H9 (cell line): ENCODE data around the gene KIF27. TPM values are rescaled to one million over a fixed set of nuclear protein-coding genes. Genes with fewer than 3 reads are reported as not detected.
A peak's percentile ranks its signal among the peaks of the same experiment; 100 is the strongest.

Experiments used
- DNase-seq: peaks from one replicate; pipeline ENCODE4 v3.0.0-alpha.2; 2017
- H2AFZ ChIP-seq: one replicate; pipeline ENCODE4 v1.6.1; 2013; ENCODE audit warnings: mild to moderate bottlenecking, low read length, control low read depth, moderate library complexity
- H2AK5ac ChIP-seq: 2 replicates; pipeline ENCODE4 v1.6.1; 2013; ENCODE audit warnings: low read length, control low read depth, mixed read lengths; ENCODE audit not compliant: insufficient read length
- H2BK120ac ChIP-seq: one replicate; pipeline ENCODE4 v1.6.1; 2013; ENCODE audit warnings: low read depth, mild to moderate bottlenecking, low read length, control low read depth, inconsistent platforms; ENCODE audit not compliant: poor library complexity, severe bottlenecking
- H2BK12ac ChIP-seq: 2 replicates; pipeline ENCODE4 v1.6.1; 2013; ENCODE audit warnings: low read length, control low read depth, mixed read lengths, low read depth; ENCODE audit not compliant: insufficient read length
- H2BK15ac ChIP-seq: 2 replicates; pipeline ENCODE4 v1.6.1; 2013; ENCODE audit warnings: low read depth, low read length, control low read depth
- H2BK20ac ChIP-seq: one replicate; pipeline ENCODE4 v1.6.1; 2013; ENCODE audit warnings: low read depth, mild to moderate bottlenecking, low read length, control low read depth, inconsistent platforms; ENCODE audit not compliant: poor library complexity, severe bottlenecking
- H2BK5ac ChIP-seq: 2 replicates; pipeline ENCODE4 v1.6.1; 2013; ENCODE audit warnings: low read length, control low read depth, mixed read lengths; ENCODE audit not compliant: insufficient read length
- H3K14ac ChIP-seq: 2 replicates; pipeline ENCODE4 v1.6.1; 2013; ENCODE audit warnings: low read length, control low read depth; ENCODE audit not compliant: insufficient read depth
- H3K18ac ChIP-seq: 2 replicates; pipeline ENCODE4 v1.6.1; 2013; ENCODE audit warnings: low read depth, mild to moderate bottlenecking, mixed read lengths, low read length, control low read depth; ENCODE audit not compliant: insufficient read length
- H3K23ac ChIP-seq: 2 replicates; pipeline ENCODE4 v1.6.1; 2013; ENCODE audit warnings: low read length, control low read depth, mixed read lengths, low read depth; ENCODE audit not compliant: insufficient read length
- H3K23me2 ChIP-seq: 2 replicates; pipeline ENCODE4 v1.6.1; 2013; ENCODE audit warnings: low read depth, mild to moderate bottlenecking, mixed read lengths, low read length, control low read depth; ENCODE audit not compliant: insufficient read length, poor library complexity, severe bottlenecking
- H3K27ac ChIP-seq: 2 replicates; pipeline ENCODE4 v1.5.1; 2013; ENCODE audit warnings: low read length, control low read depth, mixed read lengths, low read depth; ENCODE audit not compliant: insufficient read length
- H3K27me3 ChIP-seq: 2 replicates; pipeline ENCODE4 v1.6.1; 2013; ENCODE audit warnings: low read length, control low read depth, inconsistent platforms; ENCODE audit not compliant: insufficient read depth
- H3K4ac ChIP-seq: 2 replicates; pipeline ENCODE4 v1.6.1; 2013; ENCODE audit warnings: low read depth, mild to moderate bottlenecking, control low read depth, inconsistent platforms, low read length, moderate library complexity
- H3K4me1 ChIP-seq: 2 replicates; pipeline ENCODE4 v1.6.1; 2013; ENCODE audit warnings: low read length, control low read depth, inconsistent platforms; ENCODE audit not compliant: insufficient read depth
- H3K4me2 ChIP-seq: 2 replicates; pipeline ENCODE4 v1.6.1; 2013; ENCODE audit warnings: low read length, control low read depth, mixed read lengths; ENCODE audit not compliant: insufficient read length, insufficient read depth
- H3K56ac ChIP-seq: 2 replicates; pipeline ENCODE4 v1.6.1; 2013; ENCODE audit warnings: low read depth, mild to moderate bottlenecking, mixed read lengths, low read length, control low read depth; ENCODE audit not compliant: insufficient read length
- H3K79me1 ChIP-seq: 2 replicates; pipeline ENCODE4 v1.6.1; 2013; ENCODE audit warnings: low read depth, mild to moderate bottlenecking, moderate library complexity, low read length, control low read depth, inconsistent platforms; ENCODE audit not compliant: insufficient read depth, poor library complexity, severe bottlenecking
- H3K79me2 ChIP-seq: 2 replicates; pipeline ENCODE4 v1.6.1; 2013; ENCODE audit warnings: low read length, control low read depth, inconsistent platforms; ENCODE audit not compliant: insufficient read depth
- H3K9ac ChIP-seq: 2 replicates; pipeline ENCODE4 v1.6.1; 2013; ENCODE audit warnings: low read length, control low read depth, mixed read lengths; ENCODE audit not compliant: insufficient read length; ENCODE audit errors: extremely low read depth
- H3K9me3 ChIP-seq: one replicate; pipeline ENCODE4 v1.6.1; 2013; ENCODE audit warnings: low read depth, low read length, inconsistent platforms; ENCODE audit not compliant: control insufficient read depth
- H3T11ph ChIP-seq: one replicate; pipeline ENCODE4 v1.6.1; 2013; ENCODE audit warnings: mild to moderate bottlenecking, low read length, control low read depth, inconsistent platforms
- H4K20me1 ChIP-seq: one replicate; pipeline ENCODE4 v1.6.1; 2013; ENCODE audit not compliant: control insufficient read depth, insufficient read length, insufficient read depth
- H4K5ac ChIP-seq: 2 replicates; pipeline ENCODE4 v1.6.1; 2013; ENCODE audit warnings: low read depth, mild to moderate bottlenecking, mixed read lengths, low read length, control low read depth; ENCODE audit not compliant: insufficient read length
- H4K8ac ChIP-seq: replicated peaks from 2 replicates; pipeline ENCODE4 v1.6.1; 2013; ENCODE audit warnings: low read length, control low read depth, mixed read lengths, low read depth; ENCODE audit not compliant: insufficient read length
- H4K91ac ChIP-seq: 2 replicates; pipeline ENCODE4 v1.6.1; 2013; ENCODE audit warnings: low read depth, mild to moderate bottlenecking, moderate library complexity, mixed read lengths, low read length, control low read depth; ENCODE audit not compliant: insufficient read length
- H3K27ac Mint-ChIP-seq, 3 experiments: 2 replicates in 2 of 3; 3 replicates in 1 of 3; pipeline ENCODE4 v1.8.0; 2020 to 2021; ENCODE audit warnings: mixed read lengths in 3 of 3, mild to moderate bottlenecking in 1 of 3, moderate library complexity in 1 of 3
- H3K27me3 Mint-ChIP-seq: 2 replicates; pipeline ENCODE4 v1.8.0; 2021; ENCODE audit warnings: low read depth, mild to moderate bottlenecking, moderate library complexity, mixed read lengths
- H3K36me3 Mint-ChIP-seq, 3 experiments: 2 replicates in 2 of 3; 3 replicates in 1 of 3; pipeline ENCODE4 v1.8.0; 2020 to 2021; ENCODE audit warnings: low read depth in 3 of 3, mixed read lengths in 3 of 3; ENCODE audit not compliant: insufficient read depth in 1 of 3
- H3K4me1 Mint-ChIP-seq, 2 experiments: 2 replicates each; pipeline ENCODE4 v1.8.0; 2020; ENCODE audit warnings: mixed read lengths in 2 of 2
- H3K4me3 Mint-ChIP-seq, 2 experiments: 2 replicates in 1 of 2; 3 replicates in 1 of 2; pipeline ENCODE4 v1.8.0; 2020 to 2021; ENCODE audit warnings: mild to moderate bottlenecking in 2 of 2, mixed read lengths in 2 of 2, moderate library complexity in 1 of 2
- H3K9me3 Mint-ChIP-seq, 2 experiments: 2 replicates in 1 of 2; 3 replicates in 1 of 2; pipeline ENCODE4 v1.8.0; 2020; ENCODE audit warnings: mild to moderate bottlenecking in 2 of 2, mixed read lengths in 2 of 2, moderate library complexity in 1 of 2
- WGBS: extraction: QIAGEN DNeasy Blood & Tissue Kit; methylation state at CpG from one replicate; pipeline ENCODE4 v1.1.7; 2013; ENCODE audit warnings: missing lambda C conversion rate, low lambda C conversion rate, mixed read lengths; ENCODE audit not compliant: insufficient read length; ENCODE audit errors: extremely low coverage; 5-methylcytosine and 5-hydroxymethylcytosine counted together
- total RNA-seq: library from RNA; stranded (reverse); gene quantifications from 2 replicates; pipeline ENCODE4 v1.2.1, GENCODE V29; 2021
- TF ChIP-seq, protein P1 (sequence below): fragments of 200-600 bp; sonication (generic); conservative IDR thresholded peaks from 3 replicates; pipeline ENCODE4 v1.8.0; 2021; ENCODE audit warnings: antibody characterized with exemption, mild to moderate bottlenecking

The KIF27 gene
- total RNA-seq, 1 experiment from 2014 or later, result 2.9 TPM

- Histone ChIP-seq H2BK15ac (no peak overlapping the region), H3K9ac (no peak overlapping the region), H2BK20ac (no peak overlapping the region), H3K27ac (no peak overlapping the region), H2BK5ac (no peak overlapping the region), H3K79me1 (no peaks in the 10 kb centered on the region), H4K91ac (no peak overlapping the region), H2AK5ac (no peak overlapping the region), H3K23ac (no peak overlapping the region), H4K8ac (no peak overlapping the region), H3K79me2 (no peaks in the 10 kb centered on the region), H3K27me3 (no peaks in the 10 kb centered on the region), H3K4ac (no peak overlapping the region), H3K14ac (no peak overlapping the region), H3K18ac (no peak overlapping the region), H3T11ph (no peak overlapping the region), H3K56ac (no peak overlapping the region), H2AFZ (no peak overlapping the region), H4K5ac (no peak overlapping the region), H3K4me2 (no peak overlapping the region), H2BK12ac (no peak overlapping the region), H3K9me3 (no peaks in the 10 kb centered on the region), H3K4me1 (no peaks in the 10 kb centered on the region), H4K20me1 (no peaks in the 10 kb centered on the region), H3K23me2 (no peaks in the 10 kb centered on the region), H2BK120ac (no peak overlapping the region)
- H3K27ac Mint-ChIP-seq, result peak overlapping the region in 1 of 3 experiments; percentile 76; a peak in 2 of 7 replicates
- no CpG with 5 or more reads among the region's 1 CpG for WGBS
- H3K27me3 Mint-ChIP-seq, result peaks cover 5% of the 10 kb centered on the region
- no peaks in the 10 kb centered on the region; a peak in 1 of 4 replicates for H3K4me1 Mint-ChIP-seq
- H3K9me3 Mint-ChIP-seq, result no peaks in the 10 kb centered on the region
- H3K4me3 Mint-ChIP-seq, result no peak overlapping the region
- DNase-seq, result no peak
- H3K36me3 Mint-ChIP-seq, result peaks cover 42 to 59% (median 52%) of the 10 kb centered on the region in 3 experiments; a peak in 6 of 7 replicates
- TF ChIP-seq, protein P1, sequence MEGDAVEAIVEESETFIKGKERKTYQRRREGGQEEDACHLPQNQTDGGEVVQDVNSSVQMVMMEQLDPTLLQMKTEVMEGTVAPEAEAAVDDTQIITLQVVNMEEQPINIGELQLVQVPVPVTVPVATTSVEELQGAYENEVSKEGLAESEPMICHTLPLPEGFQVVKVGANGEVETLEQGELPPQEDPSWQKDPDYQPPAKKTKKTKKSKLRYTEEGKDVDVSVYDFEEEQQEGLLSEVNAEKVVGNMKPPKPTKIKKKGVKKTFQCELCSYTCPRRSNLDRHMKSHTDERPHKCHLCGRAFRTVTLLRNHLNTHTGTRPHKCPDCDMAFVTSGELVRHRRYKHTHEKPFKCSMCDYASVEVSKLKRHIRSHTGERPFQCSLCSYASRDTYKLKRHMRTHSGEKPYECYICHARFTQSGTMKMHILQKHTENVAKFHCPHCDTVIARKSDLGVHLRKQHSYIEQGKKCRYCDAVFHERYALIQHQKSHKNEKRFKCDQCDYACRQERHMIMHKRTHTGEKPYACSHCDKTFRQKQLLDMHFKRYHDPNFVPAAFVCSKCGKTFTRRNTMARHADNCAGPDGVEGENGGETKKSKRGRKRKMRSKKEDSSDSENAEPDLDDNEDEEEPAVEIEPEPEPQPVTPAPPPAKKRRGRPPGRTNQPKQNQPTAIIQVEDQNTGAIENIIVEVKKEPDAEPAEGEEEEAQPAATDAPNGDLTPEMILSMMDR, result no peak
Observed at GRCh38 chr9:83967073-83967472, 45.8 kb upstream of the KIF27 start.
